GM23338 (cell line): ENCODE measurements around the gene SLC37A3. TPM values are rescaled to one million over a fixed set of nuclear protein-coding genes. Genes with fewer than 3 reads are reported as not detected.
"Not testable (repeated sequence)": the region's sequence is repeated elsewhere in the genome, so short reads cannot be mapped to it uniquely, and the experiment has no call there.

Experiments
- ATAC-seq: fragments of 200-7000 bp; cut with Tn5 transposase; 3 replicates; pipeline ENCODE4 v1.9.1; 2020
- DNase-seq: peaks from one replicate; pipeline ENCODE4 v3.0.0-alpha.2; 2015; ENCODE audit warnings: low spot score
- H2AFZ ChIP-seq: fragments of 200-600 bp; sonication (generic); 2 replicates; pipeline ENCODE4 v1.8.0; 2016; ENCODE audit warnings: antibody characterized with exemption, mild to moderate bottlenecking, moderate library complexity
- H3F3A ChIP-seq: fragments of 200-600 bp; sonication (generic); replicated peaks from 2 replicates; pipeline ENCODE4 v1.8.0; 2017; ENCODE audit warnings: antibody characterized with exemption, mixed run types, low read depth
- H3K27ac ChIP-seq: fragments of 200-600 bp; sonication (generic); 2 replicates; pipeline ENCODE4 v1.6.1; 2016; ENCODE audit warnings: low read depth
- H3K27me3 ChIP-seq: fragments of 200-600 bp; sonication (generic); 2 replicates; pipeline ENCODE4 v1.8.0; 2016; ENCODE audit warnings: mild to moderate bottlenecking, mixed run types, moderate library complexity; ENCODE audit not compliant: insufficient read depth
- H3K36me3 ChIP-seq: fragments of 200-600 bp; sonication (generic); 2 replicates; pipeline ENCODE4 v1.8.0; 2016; ENCODE audit warnings: mild to moderate bottlenecking; ENCODE audit not compliant: insufficient read depth
- H3K4me1 ChIP-seq: fragments of 200-600 bp; sonication (generic); 2 replicates; pipeline ENCODE4 v1.8.0; 2016; ENCODE audit warnings: mild to moderate bottlenecking, moderate library complexity; ENCODE audit not compliant: insufficient read depth
- H3K4me2 ChIP-seq: fragments of 200-600 bp; sonication (generic); 2 replicates; pipeline ENCODE4 v1.7.1; 2017; ENCODE audit warnings: mixed run types
- H3K4me3 ChIP-seq: fragments of 200-600 bp; sonication (generic); 2 replicates; pipeline ENCODE4 v1.6.1; 2016; ENCODE audit warnings: mixed run types
- H3K79me2 ChIP-seq: fragments of 200-600 bp; sonication (generic); replicated peaks from 2 replicates; pipeline ENCODE4 v1.8.0; 2017; ENCODE audit warnings: mild to moderate bottlenecking; ENCODE audit not compliant: insufficient read depth
- H3K9me2 ChIP-seq: fragments of 200-600 bp; sonication (generic); 2 replicates; pipeline ENCODE4 v1.8.0; 2017; ENCODE audit not compliant: insufficient read depth
- H4K20me1 ChIP-seq: fragments of 200-600 bp; sonication (generic); replicated peaks from 2 replicates; pipeline ENCODE4 v1.8.0; 2017; ENCODE audit warnings: mild to moderate bottlenecking; ENCODE audit not compliant: insufficient read depth
- H3K27ac Mint-ChIP-seq: 2 replicates; pipeline ENCODE4 v1.8.0; 2020; ENCODE audit warnings: inconsistent platforms, mild to moderate bottlenecking, moderate library complexity, mixed read lengths
- H3K27me3 Mint-ChIP-seq: 3 replicates; pipeline ENCODE4 v1.8.0; 2022; ENCODE audit warnings: low read depth, mild to moderate bottlenecking, moderate library complexity, mixed read lengths, inconsistent platforms; ENCODE audit not compliant: insufficient read depth, poor library complexity
- H3K36me3 Mint-ChIP-seq: 3 replicates; pipeline ENCODE4 v1.8.0; 2021; ENCODE audit warnings: low read depth, mild to moderate bottlenecking, inconsistent platforms, moderate library complexity, mixed read lengths
- H3K4me1 Mint-ChIP-seq: 3 replicates; pipeline ENCODE4 v1.8.0; 2020; ENCODE audit warnings: mild to moderate bottlenecking, inconsistent platforms, mixed read lengths
- H3K4me3 Mint-ChIP-seq: 3 replicates; pipeline ENCODE4 v1.8.0; 2021; ENCODE audit warnings: moderate library complexity, mild to moderate bottlenecking, inconsistent platforms, mixed read lengths
- H3K9me3 Mint-ChIP-seq: 3 replicates; pipeline ENCODE4 v1.8.0; 2020; ENCODE audit warnings: moderate library complexity, mild to moderate bottlenecking, inconsistent platforms, mixed read lengths
- CREB1 ChIP-seq: fragments of 250-450 bp; sonication (Bioruptor Pico); IDR thresholded peaks from 2 replicates; pipeline ENCODE4 v1.5.0; 2020; ENCODE audit warnings: low read depth, mild to moderate bottlenecking, moderate library complexity
- EZH2 ChIP-seq: fragments of 200-600 bp; sonication (generic); IDR thresholded peaks from one replicate; pipeline ENCODE4 v1.8.0; 2017; ENCODE audit warnings: antibody characterized with exemption, mild to moderate bottlenecking, low read depth; ENCODE audit not compliant: unreplicated experiment
- EZH2phosphoT487 ChIP-seq: fragments of 200-600 bp; sonication (generic); IDR thresholded peaks from one replicate; pipeline ENCODE4 v1.8.1; 2018; ENCODE audit warnings: antibody characterized with exemption; ENCODE audit not compliant: unreplicated experiment
- ZNF114 ChIP-seq: fragments of 250-450 bp; sonication (Bioruptor Pico); IDR thresholded peaks from 2 replicates; pipeline ENCODE4 v1.5.0; 2020; ENCODE audit warnings: mild to moderate bottlenecking, moderate library complexity
- polyA plus RNA-seq: library from polyadenylated mRNA; unstranded; fragments of >200 nt; fragmentation: Nextera tagmentation; extraction: Ambion mirVana; gene quantifications from 2 replicates; pipeline ENCODE4 v1.2.1, GENCODE V29; 2016
- total RNA-seq: library from RNA; depleted of rRNA; stranded (reverse); fragments of >200 nt; shearing (Covaris generic); gene quantifications from 2 replicates; pipeline ENCODE4 v1.2.3, GENCODE V29; 2014
- TF ChIP-seq, protein P1 (sequence below): fragments of 250-450 bp; sonication (Bioruptor Pico); IDR thresholded peaks from 2 replicates; pipeline ENCODE4 v1.5.0; 2020; ENCODE audit warnings: mild to moderate bottlenecking, moderate library complexity
- TF ChIP-seq, protein P2 (sequence below): IDR thresholded peaks from 2 replicates; pipeline ENCODE4 v1.6.1; 2016; ENCODE audit warnings: antibody characterized with exemption
- TF ChIP-seq, protein P3 (sequence below), 2 experiments: fragments of 200-600 bp in 1 of 2; sonication (generic) in 1 of 2; conservative IDR thresholded peaks; 2 replicates each; pipeline versions ENCODE4 v1.5.1 to v1.6.1; 2016 to 2017; ENCODE audit warnings: antibody characterized with exemption in 2 of 2, low read depth in 2 of 2, mild to moderate bottlenecking in 2 of 2, moderate library complexity in 1 of 2
- TF ChIP-seq, protein P4 (sequence below): IDR thresholded peaks from one replicate; pipeline ENCODE4 v1.6.1; 2018; ENCODE audit warnings: antibody characterized with exemption; ENCODE audit not compliant: unreplicated experiment

The SLC37A3 gene
- total and polyA plus RNA-seq, 2 experiments from 2014 or later: 35.6 to 86.2 TPM

DNA sequence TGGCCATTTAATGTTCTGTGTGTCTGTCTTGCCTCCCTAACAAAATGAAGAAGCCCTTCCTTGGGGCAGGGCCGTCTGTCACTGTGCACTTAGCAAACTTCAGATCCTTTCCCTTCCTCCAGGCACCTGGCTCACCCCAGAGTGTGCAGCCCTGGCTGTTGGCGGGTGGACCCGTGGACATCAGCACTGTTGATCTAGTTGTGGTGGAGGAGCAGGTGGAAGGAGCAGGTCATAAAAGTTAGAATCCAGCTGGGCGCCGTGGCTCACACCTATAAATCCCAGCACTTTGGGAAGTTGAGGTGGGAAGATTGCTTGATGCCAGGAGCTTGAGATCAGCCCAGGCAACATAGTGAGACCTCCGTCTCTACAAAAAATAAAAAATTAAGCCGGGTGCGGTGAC lies 18.2 kb upstream of the SLC37A3 start (continued):
- TF ChIP-seq, protein P1, sequence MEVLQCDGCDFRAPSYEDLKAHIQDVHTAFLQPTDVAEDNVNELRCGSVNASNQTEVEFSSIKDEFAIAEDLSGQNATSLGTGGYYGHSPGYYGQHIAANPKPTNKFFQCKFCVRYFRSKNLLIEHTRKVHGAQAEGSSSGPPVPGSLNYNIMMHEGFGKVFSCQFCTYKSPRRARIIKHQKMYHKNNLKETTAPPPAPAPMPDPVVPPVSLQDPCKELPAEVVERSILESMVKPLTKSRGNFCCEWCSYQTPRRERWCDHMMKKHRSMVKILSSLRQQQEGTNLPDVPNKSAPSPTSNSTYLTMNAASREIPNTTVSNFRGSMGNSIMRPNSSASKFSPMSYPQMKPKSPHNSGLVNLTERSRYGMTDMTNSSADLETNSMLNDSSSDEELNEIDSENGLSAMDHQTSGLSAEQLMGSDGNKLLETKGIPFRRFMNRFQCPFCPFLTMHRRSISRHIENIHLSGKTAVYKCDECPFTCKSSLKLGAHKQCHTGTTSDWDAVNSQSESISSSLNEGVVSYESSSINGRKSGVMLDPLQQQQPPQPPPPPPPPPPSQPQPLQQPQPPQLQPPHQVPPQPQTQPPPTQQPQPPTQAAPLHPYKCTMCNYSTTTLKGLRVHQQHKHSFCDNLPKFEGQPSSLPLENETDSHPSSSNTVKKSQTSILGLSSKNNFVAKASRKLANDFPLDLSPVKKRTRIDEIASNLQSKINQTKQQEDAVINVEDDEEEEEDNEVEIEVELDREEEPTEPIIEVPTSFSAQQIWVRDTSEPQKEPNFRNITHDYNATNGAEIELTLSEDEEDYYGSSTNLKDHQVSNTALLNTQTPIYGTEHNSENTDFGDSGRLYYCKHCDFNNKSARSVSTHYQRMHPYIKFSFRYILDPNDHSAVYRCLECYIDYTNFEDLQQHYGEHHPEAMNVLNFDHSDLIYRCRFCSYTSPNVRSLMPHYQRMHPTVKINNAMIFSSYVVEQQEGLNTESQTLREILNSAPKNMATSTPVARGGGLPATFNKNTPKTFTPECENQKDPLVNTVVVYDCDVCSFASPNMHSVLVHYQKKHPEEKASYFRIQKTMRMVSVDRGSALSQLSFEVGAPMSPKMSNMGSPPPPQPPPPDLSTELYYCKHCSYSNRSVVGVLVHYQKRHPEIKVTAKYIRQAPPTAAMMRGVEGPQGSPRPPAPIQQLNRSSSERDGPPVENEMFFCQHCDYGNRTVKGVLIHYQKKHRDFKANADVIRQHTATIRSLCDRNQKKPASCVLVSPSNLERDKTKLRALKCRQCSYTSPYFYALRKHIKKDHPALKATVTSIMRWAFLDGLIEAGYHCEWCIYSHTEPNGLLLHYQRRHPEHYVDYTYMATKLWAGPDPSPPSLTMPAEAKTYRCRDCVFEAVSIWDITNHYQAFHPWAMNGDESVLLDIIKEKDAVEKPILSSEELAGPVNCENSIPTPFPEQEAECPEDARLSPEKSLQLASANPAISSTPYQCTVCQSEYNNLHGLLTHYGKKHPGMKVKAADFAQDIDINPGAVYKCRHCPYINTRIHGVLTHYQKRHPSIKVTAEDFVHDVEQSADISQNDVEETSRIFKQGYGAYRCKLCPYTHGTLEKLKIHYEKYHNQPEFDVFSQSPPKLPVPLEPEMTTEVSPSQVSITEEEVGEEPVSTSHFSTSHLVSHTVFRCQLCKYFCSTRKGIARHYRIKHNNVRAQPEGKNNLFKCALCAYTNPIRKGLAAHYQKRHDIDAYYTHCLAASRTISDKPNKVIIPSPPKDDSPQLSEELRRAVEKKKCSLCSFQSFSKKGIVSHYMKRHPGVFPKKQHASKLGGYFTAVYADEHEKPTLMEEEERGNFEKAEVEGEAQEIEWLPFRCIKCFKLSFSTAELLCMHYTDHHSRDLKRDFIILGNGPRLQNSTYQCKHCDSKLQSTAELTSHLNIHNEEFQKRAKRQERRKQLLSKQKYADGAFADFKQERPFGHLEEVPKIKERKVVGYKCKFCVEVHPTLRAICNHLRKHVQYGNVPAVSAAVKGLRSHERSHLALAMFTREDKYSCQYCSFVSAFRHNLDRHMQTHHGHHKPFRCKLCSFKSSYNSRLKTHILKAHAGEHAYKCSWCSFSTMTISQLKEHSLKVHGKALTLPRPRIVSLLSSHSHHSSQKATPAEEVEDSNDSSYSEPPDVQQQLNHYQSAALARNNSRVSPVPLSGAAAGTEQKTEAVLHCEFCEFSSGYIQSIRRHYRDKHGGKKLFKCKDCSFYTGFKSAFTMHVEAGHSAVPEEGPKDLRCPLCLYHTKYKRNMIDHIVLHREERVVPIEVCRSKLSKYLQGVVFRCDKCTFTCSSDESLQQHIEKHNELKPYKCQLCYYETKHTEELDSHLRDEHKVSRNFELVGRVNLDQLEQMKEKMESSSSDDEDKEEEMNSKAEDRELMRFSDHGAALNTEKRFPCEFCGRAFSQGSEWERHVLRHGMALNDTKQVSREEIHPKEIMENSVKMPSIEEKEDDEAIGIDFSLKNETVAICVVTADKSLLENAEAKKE (CRISPR knock-in tag): no peak
- TF ChIP-seq CREB1 (CRISPR knock-in tag): no peak

DNA sequence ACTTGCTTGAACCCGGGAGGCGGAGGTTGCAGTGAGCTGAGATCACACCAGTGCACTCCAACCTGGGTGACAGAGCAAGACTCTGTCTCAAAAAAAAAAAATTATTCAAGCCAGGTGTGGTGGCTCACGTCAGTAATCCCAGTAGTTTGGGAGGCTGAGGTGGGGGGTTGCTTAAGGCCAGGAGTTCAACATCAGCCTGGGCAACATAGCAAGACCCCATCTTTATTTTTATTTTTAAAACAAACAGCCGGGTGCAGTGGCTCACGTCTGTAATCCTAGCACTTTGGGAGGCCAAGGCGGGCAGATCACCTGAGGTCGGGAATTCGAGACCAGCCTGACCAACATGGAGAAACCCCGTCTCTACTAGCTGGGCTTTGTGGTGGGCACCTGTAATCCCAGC lies 17.5 kb upstream of the SLC37A3 start:
- not testable (repeated sequence) for H3K4me2 ChIP-seq, ATAC-seq, H3K27ac Mint-ChIP-seq, H3K4me3 ChIP-seq, H4K20me1 ChIP-seq, H3K9me2 ChIP-seq, H3F3A ChIP-seq, H3K36me3 ChIP-seq, H3K9me3 Mint-ChIP-seq, H3K79me2 ChIP-seq, H3K27me3 ChIP-seq, H3K4me3 Mint-ChIP-seq, H3K4me1 Mint-ChIP-seq, DNase-seq, H3K4me1 ChIP-seq, H3K27ac ChIP-seq, H2AFZ ChIP-seq, H3K27me3 Mint-ChIP-seq
- peaks cover 27% of the 10 kb centered on the region for H3K36me3 Mint-ChIP-seq

DNA sequence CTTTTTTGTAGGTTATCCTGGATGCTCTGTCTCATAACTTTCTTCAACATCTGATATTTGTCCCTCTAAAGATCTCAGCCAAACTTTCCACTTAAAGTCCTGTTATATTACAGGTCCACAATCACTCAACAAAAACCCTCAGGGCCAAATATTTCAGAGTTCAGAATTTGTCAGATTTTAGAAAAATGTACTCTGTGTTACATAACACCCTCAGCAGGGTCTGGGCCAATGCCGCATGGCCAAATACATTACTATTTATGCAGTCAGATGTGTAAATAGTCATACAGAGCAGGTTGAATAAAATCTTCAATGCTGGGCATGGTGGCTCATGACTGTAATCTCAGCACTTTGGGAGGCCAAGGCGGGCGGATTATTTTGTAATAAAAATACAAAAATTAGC lies 17.0 kb upstream of the SLC37A3 start:
- no peak for ATAC-seq
- no peak overlapping the region for H3K27ac Mint-ChIP-seq
- no peak for TF ChIP-seq EZH2
- TF ChIP-seq ZNF114: no peak
- TF ChIP-seq EZH2phosphoT487: no peak
- TF ChIP-seq, protein P2, sequence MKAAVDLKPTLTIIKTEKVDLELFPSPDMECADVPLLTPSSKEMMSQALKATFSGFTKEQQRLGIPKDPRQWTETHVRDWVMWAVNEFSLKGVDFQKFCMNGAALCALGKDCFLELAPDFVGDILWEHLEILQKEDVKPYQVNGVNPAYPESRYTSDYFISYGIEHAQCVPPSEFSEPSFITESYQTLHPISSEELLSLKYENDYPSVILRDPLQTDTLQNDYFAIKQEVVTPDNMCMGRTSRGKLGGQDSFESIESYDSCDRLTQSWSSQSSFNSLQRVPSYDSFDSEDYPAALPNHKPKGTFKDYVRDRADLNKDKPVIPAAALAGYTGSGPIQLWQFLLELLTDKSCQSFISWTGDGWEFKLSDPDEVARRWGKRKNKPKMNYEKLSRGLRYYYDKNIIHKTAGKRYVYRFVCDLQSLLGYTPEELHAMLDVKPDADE: no peak
- TF ChIP-seq, protein P3, sequence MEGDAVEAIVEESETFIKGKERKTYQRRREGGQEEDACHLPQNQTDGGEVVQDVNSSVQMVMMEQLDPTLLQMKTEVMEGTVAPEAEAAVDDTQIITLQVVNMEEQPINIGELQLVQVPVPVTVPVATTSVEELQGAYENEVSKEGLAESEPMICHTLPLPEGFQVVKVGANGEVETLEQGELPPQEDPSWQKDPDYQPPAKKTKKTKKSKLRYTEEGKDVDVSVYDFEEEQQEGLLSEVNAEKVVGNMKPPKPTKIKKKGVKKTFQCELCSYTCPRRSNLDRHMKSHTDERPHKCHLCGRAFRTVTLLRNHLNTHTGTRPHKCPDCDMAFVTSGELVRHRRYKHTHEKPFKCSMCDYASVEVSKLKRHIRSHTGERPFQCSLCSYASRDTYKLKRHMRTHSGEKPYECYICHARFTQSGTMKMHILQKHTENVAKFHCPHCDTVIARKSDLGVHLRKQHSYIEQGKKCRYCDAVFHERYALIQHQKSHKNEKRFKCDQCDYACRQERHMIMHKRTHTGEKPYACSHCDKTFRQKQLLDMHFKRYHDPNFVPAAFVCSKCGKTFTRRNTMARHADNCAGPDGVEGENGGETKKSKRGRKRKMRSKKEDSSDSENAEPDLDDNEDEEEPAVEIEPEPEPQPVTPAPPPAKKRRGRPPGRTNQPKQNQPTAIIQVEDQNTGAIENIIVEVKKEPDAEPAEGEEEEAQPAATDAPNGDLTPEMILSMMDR (conservative IDR thresholded peaks at IDR 0.05; ENCODE audit: low read depth in 2 of 2): no peak
- TF ChIP-seq, protein P4, sequence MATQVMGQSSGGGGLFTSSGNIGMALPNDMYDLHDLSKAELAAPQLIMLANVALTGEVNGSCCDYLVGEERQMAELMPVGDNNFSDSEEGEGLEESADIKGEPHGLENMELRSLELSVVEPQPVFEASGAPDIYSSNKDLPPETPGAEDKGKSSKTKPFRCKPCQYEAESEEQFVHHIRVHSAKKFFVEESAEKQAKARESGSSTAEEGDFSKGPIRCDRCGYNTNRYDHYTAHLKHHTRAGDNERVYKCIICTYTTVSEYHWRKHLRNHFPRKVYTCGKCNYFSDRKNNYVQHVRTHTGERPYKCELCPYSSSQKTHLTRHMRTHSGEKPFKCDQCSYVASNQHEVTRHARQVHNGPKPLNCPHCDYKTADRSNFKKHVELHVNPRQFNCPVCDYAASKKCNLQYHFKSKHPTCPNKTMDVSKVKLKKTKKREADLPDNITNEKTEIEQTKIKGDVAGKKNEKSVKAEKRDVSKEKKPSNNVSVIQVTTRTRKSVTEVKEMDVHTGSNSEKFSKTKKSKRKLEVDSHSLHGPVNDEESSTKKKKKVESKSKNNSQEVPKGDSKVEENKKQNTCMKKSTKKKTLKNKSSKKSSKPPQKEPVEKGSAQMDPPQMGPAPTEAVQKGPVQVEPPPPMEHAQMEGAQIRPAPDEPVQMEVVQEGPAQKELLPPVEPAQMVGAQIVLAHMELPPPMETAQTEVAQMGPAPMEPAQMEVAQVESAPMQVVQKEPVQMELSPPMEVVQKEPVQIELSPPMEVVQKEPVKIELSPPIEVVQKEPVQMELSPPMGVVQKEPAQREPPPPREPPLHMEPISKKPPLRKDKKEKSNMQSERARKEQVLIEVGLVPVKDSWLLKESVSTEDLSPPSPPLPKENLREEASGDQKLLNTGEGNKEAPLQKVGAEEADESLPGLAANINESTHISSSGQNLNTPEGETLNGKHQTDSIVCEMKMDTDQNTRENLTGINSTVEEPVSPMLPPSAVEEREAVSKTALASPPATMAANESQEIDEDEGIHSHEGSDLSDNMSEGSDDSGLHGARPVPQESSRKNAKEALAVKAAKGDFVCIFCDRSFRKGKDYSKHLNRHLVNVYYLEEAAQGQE: no peak

More for the DNA sequence above, 17.0 kb upstream of the SLC37A3 start:
- Histone ChIP-seq H3K4me2 (no peak overlapping the region), H3K4me3 (no peak overlapping the region), H3K9me2 (no peaks in the 10 kb centered on the region), H4K20me1 (no peaks in the 10 kb centered on the region), H3K79me2 (no peaks in the 10 kb centered on the region), H3K27me3 (no peaks in the 10 kb centered on the region), H3F3A (no peaks in the 10 kb centered on the region), H2AFZ (no peak overlapping the region), H3K36me3 (no peaks in the 10 kb centered on the region; the same call in 1 of the 2 replicates), H3K27ac (no peak overlapping the region), H3K4me1 (no peaks in the 10 kb centered on the region)
- Mint-ChIP-seq H3K9me3 (no peaks in the 10 kb centered on the region), H3K36me3 (peaks cover 28% of the 10 kb centered on the region), H3K4me3 (no peak overlapping the region), H3K4me1 (peaks cover 4% of the 10 kb centered on the region; the same call in 2 of the 3 replicates), H3K27me3 (peaks cover 6% of the 10 kb centered on the region)
- DNase-seq: no peak
